GM12878 (cell line): Measurements from ENCODE around the gene SPEM2. TPM values are rescaled to one million over a fixed set of nuclear protein-coding genes. Genes with fewer than 3 reads are reported as not detected.

ENCODE experiments used
- ATAC-seq: fragments of 200-7000 bp; cut with Tn5 transposase; 3 replicates; pipeline ENCODE4 v1.9.1; 2020; ENCODE audit warnings: mild to moderate bottlenecking, moderate library complexity
- BruUV-seq: library from RNA; stranded (reverse); fragments of 400-500 nt; replicated peaks from 2 replicates; lab custom pipeline; 2021; lab: Mats Ljungman, UMichigan
- CTCF ChIA-PET: fragments of 300-600 bp; sonication (Branson Sonifier 250); formaldehyde crosslinking; extraction: SDS; loops from one replicate; lab custom pipeline; 2021; ENCODE audit warnings: inconsistent platforms; lab: Yijun Ruan, JAX
- POLR2A ChIA-PET: fragments of 350-600 bp; formaldehyde crosslinking; extraction: SDS; loops from one replicate; lab custom pipeline; 2021; ENCODE audit warnings: inconsistent platforms; lab: Charles Lee
- RAD21 ChIA-PET: fragments of 300-600 bp; sonication (Branson Sonifier 250); formaldehyde crosslinking; loops from one replicate; lab custom pipeline; 2023; ENCODE audit warnings: antibody characterized with exemption; ENCODE audit not compliant: unreplicated experiment; lab: Charles Lee
- SMC1A ChIA-PET: fragments of 300-600 bp; sonication (Branson Sonifier 250); formaldehyde crosslinking; loops from one replicate; lab custom pipeline; 2023; ENCODE audit not compliant: unreplicated experiment, uncharacterized antibody; lab: Charles Lee
- DNase-seq: peaks from one replicate; pipeline ENCODE4 v3.0.0-alpha.2; 2011; ENCODE audit warnings: low read depth, low spot score
- FAIRE-seq: peaks from 3 replicates; lab custom pipeline; 2011; peaks lifted over from hg19 to GRCh38; lab: Jason Lieb, UNC
- H2AFZ ChIP-seq: 2 replicates; pipeline ENCODE4 v1.6.0; 2011; ENCODE audit warnings: low read depth, low read length, control low read depth; ENCODE audit not compliant: control insufficient read depth
- H3K27ac ChIP-seq: 2 replicates; pipeline ENCODE4 v1.5.1; 2011; ENCODE audit warnings: control low read depth; ENCODE audit not compliant: control insufficient read depth, insufficient read depth
- H3K27me3 ChIP-seq, 2 experiments: replicated peaks in 1 of 2; 2 replicates each; pipeline versions ENCODE4 v1.6.0 to v1.6.1; 2011; ENCODE audit warnings: low read length in 1 of 2; ENCODE audit not compliant: control insufficient read depth in 2 of 2, insufficient read depth in 2 of 2
- H3K36me3 ChIP-seq, 2 experiments: 2 replicates each; pipeline ENCODE4 v1.5.1; 2011; ENCODE audit warnings: low read length in 1 of 2; ENCODE audit not compliant: control insufficient read depth in 2 of 2, insufficient read depth in 2 of 2
- H3K4me1 ChIP-seq: 2 replicates; pipeline ENCODE4 v1.6.1; 2011; ENCODE audit warnings: mild to moderate bottlenecking, low read length, moderate library complexity, mixed read lengths; ENCODE audit not compliant: control insufficient read depth, insufficient read depth
- H3K4me2 ChIP-seq: 2 replicates; pipeline ENCODE4 v1.6.0; 2011; ENCODE audit warnings: control low read depth; ENCODE audit not compliant: control insufficient read depth, insufficient read depth
- H3K4me3 ChIP-seq: fragments of 200-600 bp; sonication (generic); 2 replicates; pipeline ENCODE4 v1.5.1; 2016
- H3K79me2 ChIP-seq: 2 replicates; pipeline ENCODE4 v1.6.0; 2011; ENCODE audit warnings: low read length; ENCODE audit not compliant: control insufficient read depth, insufficient read depth
- H3K9ac ChIP-seq: 2 replicates; pipeline ENCODE4 v1.8.0; 2011; ENCODE audit warnings: low read length, control low read depth, mixed read lengths; ENCODE audit not compliant: control insufficient read depth, insufficient read depth
- H3K9me3 ChIP-seq: replicated peaks from 3 replicates; pipeline ENCODE4 v1.5.1; 2011; ENCODE audit warnings: mild to moderate bottlenecking, low read length; ENCODE audit not compliant: control insufficient read depth, insufficient read depth
- H4K20me1 ChIP-seq: 2 replicates; pipeline ENCODE4 v1.6.0; 2011; ENCODE audit not compliant: control insufficient read depth, insufficient read depth
- BACH1 ChIP-seq: fragments of 450-650 bp; IDR thresholded peaks from 2 replicates; pipeline ENCODE4 v1.6.1; 2017; ENCODE audit warnings: mild to moderate bottlenecking, borderline replicate concordance
- DPF2 ChIP-seq: fragments of 450-650 bp; IDR thresholded peaks from 2 replicates; pipeline ENCODE4 v1.6.1; 2017; ENCODE audit warnings: mild to moderate bottlenecking
- EGR1 ChIP-seq, 2 experiments: IDR thresholded peaks; 1 replicate in 1 of 2; 2 replicates in 1 of 2; pipeline ENCODE4 v1.6.1; 2011 to 2012; ENCODE audit warnings: low read depth in 2 of 2, low read length in 2 of 2, borderline replicate concordance in 1 of 2, mild to moderate bottlenecking in 1 of 2, moderate library complexity in 1 of 2
- EP300 ChIP-seq, 2 experiments: fragments of 150-350 bp in 1 of 2; IDR thresholded peaks; 2 replicates each; pipeline ENCODE4 v1.6.1; 2011 to 2012; ENCODE audit warnings: low read depth in 2 of 2, low read length in 2 of 2, borderline replicate concordance in 1 of 2, improper control_type of control experiment in 1 of 2, inconsistent platforms in 1 of 2; ENCODE audit not compliant: control insufficient read depth in 1 of 2
- HCFC1 ChIP-seq: fragments of 150-350 bp; IDR thresholded peaks from 2 replicates; pipeline ENCODE4 v1.6.1; 2014; ENCODE audit warnings: low read length
- HSF1 ChIP-seq: fragments of 150-350 bp; IDR thresholded peaks from 2 replicates; pipeline ENCODE4 v1.6.1; 2014; ENCODE audit warnings: mild to moderate bottlenecking, low read depth, low read length
- POLR2A ChIP-seq: IDR thresholded peaks from 2 replicates; pipeline ENCODE4 v1.6.1; 2011; ENCODE audit warnings: low read depth, mild to moderate bottlenecking, low read length
- RAD21 ChIP-seq: IDR thresholded peaks from 2 replicates; pipeline ENCODE4 v1.6.1; 2011; ENCODE audit warnings: mild to moderate bottlenecking, low read depth, low read length, moderate library complexity; ENCODE audit not compliant: insufficient read depth
- SMAD1 ChIP-seq: fragments of 450-650 bp; IDR thresholded peaks from 2 replicates; pipeline ENCODE4 v1.6.1; 2018; ENCODE audit warnings: mild to moderate bottlenecking, low read depth; ENCODE audit not compliant: partially characterized antibody
- SRF ChIP-seq, 2 experiments: IDR thresholded peaks; 2 replicates each; pipeline ENCODE4 v1.6.1; 2011; ENCODE audit warnings: low read depth in 2 of 2, low read length in 2 of 2, mild to moderate bottlenecking in 1 of 2, moderate library complexity in 1 of 2
- WGBS: methylation state at CpG from one replicate; pipeline ENCODE4 v1.1.6; 2016; ENCODE audit warnings: low lambda C conversion rate; ENCODE audit not compliant: insufficient replicate concordance, insufficient coverage; ENCODE audit errors: missing lambda C conversion rate; 5-methylcytosine and 5-hydroxymethylcytosine counted together
- in situ Hi-C: fragments of 300-500 bp; cut with MboI; formaldehyde crosslinking; loops from 9 replicates; pipeline ENCODE4 v1.14.3; 2018; ENCODE audit warnings: mixed read lengths
- intact Hi-C: fragments of 100-400 bp; cut with micrococcal nuclease; formaldehyde crosslinking; loops from one replicate; pipeline ENCODE4 v1.14.2; 2022; ENCODE audit not compliant: unreplicated experiment
- polyA plus RNA-seq, 11 experiments: library from polyadenylated mRNA; depleted of rRNA in 4 of 11; unstranded in 6 of 11; stranded (reverse) in 5 of 11; fragments of >200 nt; fragmentation: Nextera tagmentation in 4 of 11; fragmentation: Illumina TruSeq in 1 of 11; extraction: Ambion mirVana in 4 of 11; extraction: Trizol in 1 of 11; gene quantifications; 1 replicate in 1 of 11; 2 replicates in 10 of 11; pipeline versions ENCODE4 v1.2.1 to v1.2.3, GENCODE V29; 2011 to 2016; ENCODE audit warnings: inconsistent platforms in 2 of 11, missing spikeins in 2 of 11, low read depth in 1 of 11
- total RNA-seq, 4 experiments: library from RNA; depleted of rRNA in 3 of 4; stranded (reverse); fragments of >200 nt in 3 of 4; fragmentation: Illumina TruSeq in 1 of 4; extraction: Trizol in 1 of 4; gene quantifications; 2 replicates each; pipeline versions ENCODE4 v1.2.1 to v1.2.3, GENCODE V29; 2013 to 2021
- TF ChIP-seq, protein P1 (sequence below): fragments of 450-650 bp; IDR thresholded peaks from 2 replicates; pipeline ENCODE4 v1.6.1; 2017; ENCODE audit warnings: low read depth, mild to moderate bottlenecking, moderate library complexity

The SPEM2 gene
- total and polyA plus RNA-seq, 10 of the 15 experiments (the other 5 are each of a cell fraction or from before 2014, with no cell fraction given): not detected

DNA sequence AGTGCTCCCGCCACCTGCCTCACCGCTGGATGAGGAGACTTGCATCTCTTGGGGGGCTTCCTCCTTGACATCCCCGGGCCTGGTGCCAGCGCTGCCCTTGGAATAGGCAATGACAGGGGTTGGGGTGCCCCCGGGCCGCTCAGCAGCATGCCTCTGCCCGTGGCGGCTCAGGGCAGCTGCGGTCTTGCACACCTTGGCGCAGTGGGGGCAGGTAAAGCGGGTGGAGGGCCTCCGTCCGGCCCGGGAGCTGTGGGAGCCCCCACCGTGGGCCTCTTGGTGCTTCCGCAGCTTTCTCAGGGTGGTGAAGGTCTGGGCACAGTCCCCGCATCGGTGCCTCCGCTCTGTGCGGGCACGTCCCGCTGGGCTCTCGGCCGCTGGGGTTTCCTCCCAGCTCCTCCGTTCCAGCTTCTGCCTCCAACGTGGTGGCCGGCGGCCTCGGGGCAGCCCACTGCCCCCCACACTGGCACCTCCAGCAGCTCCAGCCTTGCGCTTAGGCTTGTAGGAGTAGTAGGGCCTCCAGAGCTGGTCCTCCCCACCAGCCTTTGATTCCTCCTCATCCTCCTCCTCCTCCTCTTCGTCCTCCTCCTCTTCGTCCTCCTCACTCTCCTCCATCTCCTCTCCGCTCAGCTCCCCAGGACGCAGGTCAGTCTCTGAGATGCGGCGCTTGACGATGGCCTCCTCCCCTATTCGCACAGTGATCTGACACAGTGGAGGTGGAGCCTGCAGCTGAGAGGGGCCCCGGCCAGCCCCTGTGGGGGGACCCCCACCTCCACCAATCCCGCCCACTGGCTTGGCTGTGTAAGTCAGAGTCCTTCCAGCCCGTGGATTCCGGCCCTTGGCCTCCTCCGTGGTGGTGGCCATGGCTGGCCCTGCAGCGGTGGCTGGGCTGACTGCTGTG lies 37.3 kb downstream of the SPEM2 start:
- WGBS: 89% methylated on average over 42 of the region's 44 CpGs
- H3K9me3 ChIP-seq: no peaks in the 10 kb centered on the region
- H3K79me2 ChIP-seq: no peaks in the 10 kb centered on the region
- no peaks in the 10 kb centered on the region; the same call in 1 of the 2 replicates for H3K4me1 ChIP-seq
- FAIRE-seq (no peak), ATAC-seq (no peak), DNase-seq (no peak)
- intact Hi-C loops: no loop called here
- in situ Hi-C loops: no loop called here
- H3K36me3 ChIP-seq: peaks cover 3 to 5% of the 10 kb centered on the region in 2 experiments; a peak in 3 of 4 replicates
- H2AFZ ChIP-seq: no peak overlapping the region
- SMC1A ChIA-PET: interaction anchor here (1.2 kb wide), 1 partner anchor 11 kb away, joined by 3 read pairs; no protein-coding TSS in a partner anchor
- no peak overlapping the region for H3K4me3 ChIP-seq
- no TSS peak for BruUV-seq
- POLR2A ChIA-PET: interaction anchor here (0.5 kb wide), 1 partner anchor 12 kb away, joined by 6 read pairs; no protein-coding TSS in a partner anchor
- CTCF ChIA-PET: no interaction called here
- no peaks in the 10 kb centered on the region for H3K27me3 ChIP-seq
- H3K27ac ChIP-seq: no peak overlapping the region
- RAD21 ChIA-PET: no interaction called here
- TF ChIP-seq DPF2 (no peak), POLR2A (peak; percentile 47)
- no peak overlapping the region for H3K9ac ChIP-seq
- H4K20me1 ChIP-seq: no peaks in the 10 kb centered on the region
- H3K4me2 ChIP-seq: no peak overlapping the region

DNA sequence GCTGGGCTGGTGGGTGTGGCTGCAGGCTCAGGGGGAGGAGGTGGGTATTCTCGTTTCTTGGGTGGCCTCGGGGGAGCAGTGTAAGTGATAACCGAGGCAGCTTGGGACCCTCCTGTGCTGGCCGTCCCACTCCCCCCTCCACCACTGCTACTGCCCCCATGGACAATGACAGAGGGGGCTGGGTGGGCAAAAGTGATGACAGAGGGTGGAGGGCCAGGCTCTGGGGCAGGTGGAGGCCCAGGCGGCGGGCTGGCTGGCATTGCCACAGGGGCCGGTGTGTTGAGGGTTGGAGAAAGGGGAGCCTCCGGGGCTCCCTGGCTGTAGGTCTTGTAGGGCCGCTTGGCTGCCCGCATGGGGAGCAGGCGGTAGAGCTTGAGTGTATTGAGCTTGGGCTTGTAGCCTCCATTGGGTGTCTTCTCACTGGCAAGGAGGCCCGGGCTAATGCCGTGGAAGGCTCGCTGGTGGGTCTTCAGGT lies 38.0 kb downstream of the SPEM2 start:
- Histone ChIP-seq H3K27ac (no peak overlapping the region), H2AFZ (no peak overlapping the region), H3K9me3 (no peaks in the 10 kb centered on the region), H3K79me2 (no peaks in the 10 kb centered on the region), H3K4me2 (no peak overlapping the region), H3K4me3 (no peak overlapping the region), H4K20me1 (no peaks in the 10 kb centered on the region), H3K27me3 (no peaks in the 10 kb centered on the region), H3K36me3 (peaks cover 3 to 5% of the 10 kb centered on the region in 2 experiments; a peak in 3 of 4 replicates), H3K9ac (no peak overlapping the region), H3K4me1 (no peaks in the 10 kb centered on the region; the same call in 1 of the 2 replicates)
- intact Hi-C loops: no loop called here
- SMC1A ChIA-PET: interaction anchor here (1.2 kb wide), 1 partner anchor 10 kb away, joined by 3 read pairs; no protein-coding TSS in a partner anchor
- 94% methylated on average over 12 of the region's 14 CpGs for WGBS
- RAD21 ChIA-PET: no interaction called here
- CTCF ChIA-PET: no interaction called here
- POLR2A ChIA-PET: interaction anchor here (0.9 kb wide), 1 partner anchor 22 kb away, joined by 7 read pairs; no protein-coding TSS in a partner anchor
- BruUV-seq: no TSS peak
- DNase-seq (no peak), ATAC-seq (no peak), FAIRE-seq (no peak)
- in situ Hi-C loops: no loop called here
- TF ChIP-seq EP300 (IDR thresholded peaks at IDR 0.05; ENCODE audit: borderline replicate concordance in 1 of 2, control insufficient read depth in 1 of 2, low read depth in 2 of 2, low read length in 2 of 2) (no peak), EGR1 (IDR thresholded peaks at IDR 0.05; ENCODE audit: borderline replicate concordance in 1 of 2, low read depth in 2 of 2, low read length in 2 of 2) (no peak), RAD21 (no peak), BACH1 (no peak), SMAD1 (no peak), HSF1 (no peak), SRF (IDR thresholded peaks at IDR 0.05; ENCODE audit: low read depth in 2 of 2, low read length in 2 of 2) (no peak), HCFC1 (no peak)
- TF ChIP-seq, protein P1, sequence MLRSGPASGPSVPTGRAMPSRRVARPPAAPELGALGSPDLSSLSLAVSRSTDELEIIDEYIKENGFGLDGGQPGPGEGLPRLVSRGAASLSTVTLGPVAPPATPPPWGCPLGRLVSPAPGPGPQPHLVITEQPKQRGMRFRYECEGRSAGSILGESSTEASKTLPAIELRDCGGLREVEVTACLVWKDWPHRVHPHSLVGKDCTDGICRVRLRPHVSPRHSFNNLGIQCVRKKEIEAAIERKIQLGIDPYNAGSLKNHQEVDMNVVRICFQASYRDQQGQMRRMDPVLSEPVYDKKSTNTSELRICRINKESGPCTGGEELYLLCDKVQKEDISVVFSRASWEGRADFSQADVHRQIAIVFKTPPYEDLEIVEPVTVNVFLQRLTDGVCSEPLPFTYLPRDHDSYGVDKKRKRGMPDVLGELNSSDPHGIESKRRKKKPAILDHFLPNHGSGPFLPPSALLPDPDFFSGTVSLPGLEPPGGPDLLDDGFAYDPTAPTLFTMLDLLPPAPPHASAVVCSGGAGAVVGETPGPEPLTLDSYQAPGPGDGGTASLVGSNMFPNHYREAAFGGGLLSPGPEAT: no peak
